Activated naive CD4-positive, alpha-beta T cell treated with anti-CD3 and anti-CD28 coated beads, Interleukin-2, amount 10 ng/mL, durations not matched to agents 7 days and 5 days (primary cell): ENCODE data around the gene CRACR2A.

Experiments used
- CTCF ChIA-PET: fragments of 350-600 bp; sonication (Branson Sonifier 250); formaldehyde crosslinking; loops from one replicate; lab custom pipeline; 2021; ENCODE audit warnings: antibody characterized with exemption; lab: Charles Lee
- DNase-seq: peaks from one replicate; pipeline ENCODE4 v3.0.0-alpha.2; 2020
- H3K27ac Mint-ChIP-seq: one replicate; pipeline ENCODE4 v1.8.0; 2021; ENCODE audit warnings: mild to moderate bottlenecking, moderate library complexity, mixed read lengths
- H3K27me3 Mint-ChIP-seq: one replicate; pipeline ENCODE4 v1.8.0; 2021; ENCODE audit warnings: mild to moderate bottlenecking, mixed read lengths
- H3K36me3 Mint-ChIP-seq: one replicate; pipeline ENCODE4 v1.8.0; 2021; ENCODE audit warnings: mixed read lengths
- H3K4me1 Mint-ChIP-seq: one replicate; pipeline ENCODE4 v1.8.0; 2021; ENCODE audit warnings: mixed read lengths
- H3K4me3 Mint-ChIP-seq: one replicate; pipeline ENCODE4 v1.8.0; 2021; ENCODE audit warnings: mild to moderate bottlenecking, moderate library complexity, mixed read lengths
- H3K9me3 Mint-ChIP-seq: one replicate; pipeline ENCODE4 v1.8.0; 2021; ENCODE audit warnings: mixed read lengths

The CRACR2A gene

GRCh38 chr12:3630111-3630510 is 122.8 kb downstream of the CRACR2A start:
- H3K27ac Mint-ChIP-seq: no peak overlapping the region

DNA sequence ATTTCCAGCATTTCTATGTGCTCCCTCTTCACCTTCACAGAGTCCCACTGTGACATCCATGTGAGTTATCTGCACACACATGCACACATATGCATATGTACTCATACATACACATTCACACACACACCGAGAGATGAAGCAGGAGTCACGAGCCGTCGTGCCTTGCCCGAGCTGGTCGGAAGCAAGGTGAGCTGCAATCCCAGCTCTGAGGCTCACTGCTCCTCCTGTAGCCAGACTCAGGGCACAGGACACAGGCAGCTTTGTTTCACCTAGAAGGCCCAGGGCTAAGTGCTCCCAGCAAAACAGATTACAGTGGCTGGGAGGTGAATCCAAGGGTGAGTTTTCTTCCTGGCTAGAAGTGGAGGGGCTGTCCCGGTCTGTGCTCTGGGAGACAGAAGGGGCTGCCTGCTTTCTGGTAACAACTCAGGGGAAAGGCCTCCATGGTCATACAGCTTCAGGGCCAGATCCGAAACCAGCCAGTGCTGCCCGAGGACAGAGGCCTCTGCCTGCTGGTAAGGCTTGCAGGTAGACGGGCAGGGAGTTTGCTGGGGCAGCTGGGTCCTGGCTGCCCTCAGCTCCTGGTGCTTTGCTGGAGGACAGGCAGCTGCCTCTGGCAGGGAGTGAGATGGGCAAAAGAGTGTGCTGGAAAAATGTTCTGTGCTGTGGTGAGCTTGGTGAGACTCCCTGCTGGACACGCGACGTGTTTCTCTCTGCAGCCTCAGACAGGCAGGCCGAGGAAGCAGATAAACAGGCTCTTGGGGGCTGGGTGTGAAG is 123.7 kb downstream of the CRACR2A start:
- no peak overlapping the region for H3K4me3 Mint-ChIP-seq
- peaks cover 28% of the 10 kb centered on the region for H3K36me3 Mint-ChIP-seq
- peaks cover 12% of the 10 kb centered on the region for H3K4me1 Mint-ChIP-seq
- H3K27ac Mint-ChIP-seq: no peak overlapping the region
- H3K9me3 Mint-ChIP-seq: no peaks in the 10 kb centered on the region
- CTCF ChIA-PET: no interaction called here
- H3K27me3 Mint-ChIP-seq: no peaks in the 10 kb centered on the region
- no peak for DNase-seq

More at GRCh38 chr12:3630111-3630510, 122.8 kb downstream of the CRACR2A start:
- peaks cover 12% of the 10 kb centered on the region for H3K4me1 Mint-ChIP-seq
- no peaks in the 10 kb centered on the region for H3K9me3 Mint-ChIP-seq
- no peak overlapping the region for H3K4me3 Mint-ChIP-seq
- H3K27me3 Mint-ChIP-seq: no peaks in the 10 kb centered on the region
- peaks cover 28% of the 10 kb centered on the region for H3K36me3 Mint-ChIP-seq
- no peak for DNase-seq
- CTCF ChIA-PET: no interaction called here

GRCh38 chr12:3628629-3629028 is 124.3 kb downstream of the CRACR2A start:
- H3K27me3 Mint-ChIP-seq: no peaks in the 10 kb centered on the region
- peaks cover 12% of the 10 kb centered on the region for H3K4me1 Mint-ChIP-seq
- DNase-seq: no peak
- CTCF ChIA-PET: no interaction called here
- no peak overlapping the region for H3K4me3 Mint-ChIP-seq
- H3K27ac Mint-ChIP-seq: no peak overlapping the region
- H3K9me3 Mint-ChIP-seq: no peaks in the 10 kb centered on the region
- H3K36me3 Mint-ChIP-seq: peaks cover 28% of the 10 kb centered on the region

DNA sequence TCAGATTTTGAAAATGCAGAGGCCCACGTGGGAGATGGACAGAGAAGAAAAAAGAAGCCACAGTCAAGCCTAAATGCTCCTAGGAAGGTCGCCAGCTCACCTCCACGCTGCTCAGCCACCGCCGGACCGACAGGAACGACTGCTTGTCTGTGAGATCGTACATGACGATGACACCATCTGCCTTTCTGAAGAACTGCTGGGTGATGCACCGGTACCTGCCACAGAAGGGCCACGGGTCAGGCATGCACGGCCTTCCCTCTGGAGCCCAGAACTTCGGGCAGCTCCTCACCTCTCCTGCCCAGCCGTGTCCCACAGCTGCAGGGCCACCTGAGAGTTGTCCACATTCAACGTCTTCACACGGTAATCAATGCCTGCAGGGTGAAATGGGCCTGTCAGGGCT is 125.6 kb downstream of the CRACR2A start:
- CTCF ChIA-PET: interaction anchor here (1.1 kb wide), 1 partner anchor 176 kb away, joined by 3 read pairs; no protein-coding TSS in a partner anchor
- Mint-ChIP-seq H3K4me1 (peaks cover 5% of the 10 kb centered on the region), H3K27ac (no peak overlapping the region), H3K27me3 (no peaks in the 10 kb centered on the region), H3K4me3 (no peak overlapping the region), H3K36me3 (peaks cover 30% of the 10 kb centered on the region), H3K9me3 (no peaks in the 10 kb centered on the region)
- DNase-seq: no peak

DNA sequence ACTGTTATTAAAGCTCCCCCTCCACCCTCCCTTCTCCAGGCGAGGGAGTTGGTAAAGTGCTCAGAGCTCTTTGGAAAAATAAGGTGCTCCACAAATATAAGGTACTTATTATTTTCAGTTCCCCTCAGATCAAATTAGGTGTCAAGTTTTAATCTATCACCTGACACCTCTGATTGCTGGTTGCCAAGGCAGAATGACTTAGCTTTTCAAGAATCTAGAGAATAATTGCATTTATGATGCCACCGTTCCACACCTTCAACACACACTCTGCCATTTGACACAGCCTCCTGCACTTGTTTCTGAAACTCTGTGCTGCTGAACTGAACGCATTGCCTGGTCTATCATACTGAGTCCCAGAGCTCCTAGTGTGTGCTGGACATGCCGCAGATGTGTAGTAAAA is 128.6 kb downstream of the CRACR2A start:
- CTCF ChIA-PET: no interaction called here
- H3K27me3 Mint-ChIP-seq: no peaks in the 10 kb centered on the region
- DNase-seq: no peak
- H3K27ac Mint-ChIP-seq: no peak overlapping the region
- no peaks in the 10 kb centered on the region for H3K9me3 Mint-ChIP-seq
- peaks cover 38% of the 10 kb centered on the region for H3K36me3 Mint-ChIP-seq
- no peak overlapping the region for H3K4me3 Mint-ChIP-seq
- H3K4me1 Mint-ChIP-seq: no peaks in the 10 kb centered on the region

DNA sequence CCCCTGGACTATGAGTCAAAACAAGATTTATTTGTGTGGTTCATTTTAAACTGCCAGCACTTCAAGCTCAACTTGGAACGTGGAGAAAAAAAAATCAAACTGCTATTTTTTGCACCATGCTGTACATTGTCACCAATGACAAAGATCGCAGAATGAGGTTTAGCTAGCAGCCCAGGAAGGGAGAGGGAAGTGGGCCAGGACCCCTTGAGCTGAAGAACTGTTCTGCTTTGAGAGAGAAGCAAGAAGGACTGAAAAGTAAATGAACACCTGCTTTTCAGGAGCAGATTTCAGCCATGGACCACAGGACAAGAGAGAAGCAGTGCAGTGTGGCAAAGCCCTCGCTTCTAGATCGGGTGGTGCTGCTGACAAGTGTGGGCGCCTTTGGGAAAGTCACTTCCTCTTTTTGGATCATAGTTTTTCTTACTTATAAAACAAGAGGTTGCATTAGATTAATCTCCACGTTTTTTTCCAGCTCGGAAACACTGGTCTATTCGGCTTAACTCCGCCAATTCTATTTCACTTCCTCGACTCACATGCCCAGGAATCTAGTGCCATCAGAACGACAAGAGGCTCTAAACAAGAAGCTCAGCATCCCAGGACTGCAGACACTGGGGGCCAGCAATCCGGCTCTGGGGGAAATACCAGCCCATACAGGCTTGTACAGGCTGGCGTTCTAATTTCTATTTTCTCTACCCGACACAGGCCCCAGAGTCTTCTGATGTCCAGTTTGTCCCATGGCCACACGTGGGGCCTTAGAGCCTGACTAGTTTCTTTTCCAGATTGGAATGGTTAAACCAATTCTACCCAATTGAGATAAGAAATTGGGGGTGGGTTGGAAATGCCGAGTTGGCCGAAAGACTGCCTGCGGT is 129.9 kb downstream of the CRACR2A start:
- H3K36me3 Mint-ChIP-seq: peaks cover 41% of the 10 kb centered on the region
- CTCF ChIA-PET: interaction anchor here (0.7 kb wide), 1 partner anchor 70 kb away, joined by 3 read pairs; no protein-coding TSS in a partner anchor

GRCh38 chr12:3622021-3622821 is 130.7 kb downstream of the CRACR2A start:
- Mint-ChIP-seq H3K9me3 (no peaks in the 10 kb centered on the region), H3K27me3 (no peaks in the 10 kb centered on the region), H3K4me1 (no peaks in the 10 kb centered on the region), H3K36me3 (peaks cover 37% of the 10 kb centered on the region), H3K4me3 (no peak overlapping the region), H3K27ac (no peak overlapping the region)
- CTCF ChIA-PET: interaction anchor here (0.7 to 1.3 kb wide), 2 partner anchors 16 to 69 kb away, joined by 3 to 4 read pairs; no protein-coding TSS in a partner anchor
- DNase-seq: no peak

More for the DNA sequence above, 129.9 kb downstream of the CRACR2A start:
- Mint-ChIP-seq H3K9me3 (no peaks in the 10 kb centered on the region), H3K27ac (no peak overlapping the region), H3K27me3 (no peaks in the 10 kb centered on the region), H3K4me3 (no peak overlapping the region), H3K4me1 (no peaks in the 10 kb centered on the region)
- no peak for DNase-seq

- no peaks in the 10 kb centered on the region for H3K4me1 Mint-ChIP-seq
Measured at GRCh38 chr12:3620856-3621255, 132.1 kb downstream of the CRACR2A start.

GRCh38 chr12:3617565-3617964 is 135.3 kb downstream of the CRACR2A start:
- no peaks in the 10 kb centered on the region for H3K27me3 Mint-ChIP-seq
- H3K4me3 Mint-ChIP-seq: no peak overlapping the region
- CTCF ChIA-PET: no interaction called here
- H3K9me3 Mint-ChIP-seq: no peaks in the 10 kb centered on the region
- no peaks in the 10 kb centered on the region for H3K4me1 Mint-ChIP-seq
- DNase-seq: no peak
- peaks cover 39% of the 10 kb centered on the region for H3K36me3 Mint-ChIP-seq
- H3K27ac Mint-ChIP-seq: no peak overlapping the region

More at GRCh38 chr12:3620856-3621255, 132.1 kb downstream of the CRACR2A start:
- Mint-ChIP-seq H3K27me3 (no peaks in the 10 kb centered on the region), H3K4me3 (no peak overlapping the region), H3K9me3 (no peaks in the 10 kb centered on the region), H3K27ac (no peak overlapping the region), H3K36me3 (peaks cover 25% of the 10 kb centered on the region)
- CTCF ChIA-PET: no interaction called here
- DNase-seq: no peak

- Mint-ChIP-seq H3K4me3 (no peak overlapping the region), H3K4me1 (no peaks in the 10 kb centered on the region), H3K27ac (peak overlapping the region; percentile 30), H3K9me3 (no peaks in the 10 kb centered on the region), H3K36me3 (peaks cover 37% of the 10 kb centered on the region), H3K27me3 (no peaks in the 10 kb centered on the region)
- no peak for DNase-seq
- CTCF ChIA-PET: no interaction called here
Measured at GRCh38 chr12:3615862-3616261, 137.0 kb downstream of the CRACR2A start.

- no peaks in the 10 kb centered on the region for H3K4me1 Mint-ChIP-seq
- H3K4me3 Mint-ChIP-seq: no peak overlapping the region
- CTCF ChIA-PET: no interaction called here
- H3K36me3 Mint-ChIP-seq: peaks cover 32% of the 10 kb centered on the region
- H3K27ac Mint-ChIP-seq: no peak overlapping the region
- no peak for DNase-seq
- H3K9me3 Mint-ChIP-seq: no peaks in the 10 kb centered on the region
- no peaks in the 10 kb centered on the region for H3K27me3 Mint-ChIP-seq
Measured at GRCh38 chr12:3614806-3615466, 138.0 kb downstream of the CRACR2A start.

DNA sequence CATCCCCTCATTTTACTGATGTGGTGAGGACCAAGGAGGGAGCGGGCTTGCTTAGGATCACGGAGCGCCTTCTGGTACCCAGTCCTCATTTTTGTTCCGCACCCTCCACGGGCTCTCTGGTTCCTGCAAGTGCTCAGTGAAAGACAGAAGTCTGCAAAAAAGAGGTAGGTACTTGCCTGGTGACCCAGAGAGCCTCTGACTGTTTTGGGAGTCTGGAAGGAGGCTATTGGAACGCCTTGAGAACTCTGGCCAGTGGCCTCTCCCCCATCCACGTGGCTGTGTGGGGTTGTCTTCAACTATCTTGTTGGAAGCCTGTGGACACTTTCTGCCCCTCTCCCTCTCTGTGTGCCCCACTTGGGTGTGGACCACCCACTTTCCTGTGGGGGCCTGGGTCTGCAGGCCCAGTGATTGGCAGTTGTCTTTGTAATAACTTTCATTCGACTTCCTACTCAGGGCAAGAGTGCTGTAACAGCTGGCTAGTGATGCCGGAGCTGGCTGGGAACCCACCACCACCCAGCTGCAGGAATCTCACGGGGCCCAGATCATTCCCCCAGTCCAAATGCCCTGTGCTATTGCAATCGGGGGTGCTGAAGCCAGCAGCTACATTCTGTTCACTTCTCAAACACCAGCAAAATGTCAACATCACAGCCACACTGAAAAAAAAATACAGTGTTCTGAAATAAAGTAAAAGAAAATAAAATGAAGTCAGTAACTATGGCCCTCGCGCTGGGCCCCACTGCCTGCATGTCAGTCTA is 139.1 kb downstream of the CRACR2A start:
- Mint-ChIP-seq H3K4me3 (no peak overlapping the region), H3K4me1 (no peaks in the 10 kb centered on the region), H3K9me3 (peaks cover 2% of the 10 kb centered on the region), H3K27ac (no peak overlapping the region), H3K27me3 (no peaks in the 10 kb centered on the region), H3K36me3 (peaks cover 32% of the 10 kb centered on the region)
- CTCF ChIA-PET: no interaction called here
- no peak for DNase-seq
